ENCODE data around the gene NPPC.

Gene NPPC

GRCh38 chr2:231928481-231928880 is 2.3 kb upstream of the NPPC start:
- Histone ChIP-seq H3K4me2 (ENCODE audit: low read depth, low read length, poor library complexity, severe bottlenecking) (no peak overlapping the region), H4K20me1 (ENCODE audit: low read depth, low read length) (no peaks in the 10 kb centered on the region)

GRCh38 chr2:231927566-231927890 is 1.3 kb upstream of the NPPC start:
- no peaks in the 10 kb centered on the region for H3F3A ChIP-seq (ENCODE audit: insufficient read depth)
- TF ChIP-seq EZH2phosphoT487 (conservative IDR thresholded peaks at IDR 0.05; ENCODE audit: low read length) (no peak), CTCF (IDR thresholded peaks at IDR 0.05; ENCODE audit: insufficient read depth, low read length, poor library complexity, severe bottlenecking) (no peak)
- H2AFZ ChIP-seq (ENCODE audit: low read depth, low read length, severe bottlenecking): no peak overlapping the region
- no peak overlapping the region for H3K9ac ChIP-seq (ENCODE audit: low read length)
- H3K27me3 ChIP-seq (ENCODE audit: low read length): no peaks in the 10 kb centered on the region
- no peaks in the 10 kb centered on the region for H3K79me2 ChIP-seq (ENCODE audit: insufficient read depth, low read length)
- H3K9me2 ChIP-seq (replicated peaks; ENCODE audit: insufficient read depth, low read length): no peaks in the 10 kb centered on the region
- no peaks in the 10 kb centered on the region for H4K20me1 ChIP-seq (ENCODE audit: low read depth, low read length)
- no peak overlapping the region for H3K4me2 ChIP-seq (ENCODE audit: low read depth, low read length, poor library complexity, severe bottlenecking)
- no peak overlapping the region for H3K27ac ChIP-seq (ENCODE audit: low read depth, low read length)
- H3K4me3 ChIP-seq (ENCODE audit: insufficient read depth, low read length, poor library complexity, severe bottlenecking): no peak overlapping the region
- no peaks in the 10 kb centered on the region for H3K9me3 ChIP-seq (ENCODE audit: insufficient read depth, low read length)
- H3K36me3 ChIP-seq (ENCODE audit: low read length): no peaks in the 10 kb centered on the region

More at GRCh38 chr2:231928481-231928880, 2.3 kb upstream of the NPPC start:
- Histone ChIP-seq H3K4me3 (ENCODE audit: insufficient read depth, low read length, poor library complexity, severe bottlenecking) (no peak overlapping the region), H3K36me3 (ENCODE audit: low read length) (no peaks in the 10 kb centered on the region), H3K9me2 (replicated peaks; ENCODE audit: insufficient read depth, low read length) (no peaks in the 10 kb centered on the region), H3K9me3 (ENCODE audit: insufficient read depth, low read length) (no peaks in the 10 kb centered on the region), H3K27me3 (ENCODE audit: low read length) (no peaks in the 10 kb centered on the region), H3K9ac (ENCODE audit: low read length) (no peak overlapping the region), H2AFZ (ENCODE audit: low read depth, low read length, severe bottlenecking) (no peak overlapping the region), H3F3A (ENCODE audit: insufficient read depth) (no peaks in the 10 kb centered on the region), H3K79me2 (ENCODE audit: insufficient read depth, low read length) (no peaks in the 10 kb centered on the region), H3K27ac (ENCODE audit: low read depth, low read length) (no peak overlapping the region)
- TF ChIP-seq EZH2phosphoT487 (conservative IDR thresholded peaks at IDR 0.05; ENCODE audit: low read length) (no peak), CTCF (IDR thresholded peaks at IDR 0.05; ENCODE audit: insufficient read depth, low read length, poor library complexity, severe bottlenecking) (no peak)

- Histone ChIP-seq H4K20me1 (ENCODE audit: low read depth, low read length) (no peaks in the 10 kb centered on the region), H3K27me3 (ENCODE audit: low read length) (no peaks in the 10 kb centered on the region), H3K9me3 (ENCODE audit: insufficient read depth, low read length) (no peaks in the 10 kb centered on the region), H3K79me2 (ENCODE audit: insufficient read depth, low read length) (no peaks in the 10 kb centered on the region), H3K4me2 (ENCODE audit: low read depth, low read length, poor library complexity, severe bottlenecking) (peak overlapping the region; percentile 67), H3F3A (ENCODE audit: insufficient read depth) (no peaks in the 10 kb centered on the region), H3K9ac (ENCODE audit: low read length) (peak overlapping the region; percentile 25; the same call in 1 of the 2 replicates), H3K36me3 (ENCODE audit: low read length) (no peaks in the 10 kb centered on the region), H3K4me3 (ENCODE audit: insufficient read depth, low read length, poor library complexity, severe bottlenecking) (peak overlapping the region; percentile 50), H3K9me2 (replicated peaks; ENCODE audit: insufficient read depth, low read length) (no peaks in the 10 kb centered on the region), H3K27ac (ENCODE audit: low read depth, low read length) (no peak overlapping the region), H2AFZ (ENCODE audit: low read depth, low read length, severe bottlenecking) (peak overlapping the region; percentile 90)
- no peak for TF ChIP-seq EZH2phosphoT487 (conservative IDR thresholded peaks at IDR 0.05; ENCODE audit: low read length)
Observed at GRCh38 chr2:231926761-231927565, 767 bp upstream of the NPPC start.
